ENCODE measurements around the gene OSBPL3. TPM values are rescaled to one million over a fixed set of nuclear protein-coding genes. Genes with fewer than 3 reads are reported as not detected.

The OSBPL3 gene
- total RNA-seq, 2 donors from 2014 or later, result 9.0 to 14.8 TPM

DNA sequence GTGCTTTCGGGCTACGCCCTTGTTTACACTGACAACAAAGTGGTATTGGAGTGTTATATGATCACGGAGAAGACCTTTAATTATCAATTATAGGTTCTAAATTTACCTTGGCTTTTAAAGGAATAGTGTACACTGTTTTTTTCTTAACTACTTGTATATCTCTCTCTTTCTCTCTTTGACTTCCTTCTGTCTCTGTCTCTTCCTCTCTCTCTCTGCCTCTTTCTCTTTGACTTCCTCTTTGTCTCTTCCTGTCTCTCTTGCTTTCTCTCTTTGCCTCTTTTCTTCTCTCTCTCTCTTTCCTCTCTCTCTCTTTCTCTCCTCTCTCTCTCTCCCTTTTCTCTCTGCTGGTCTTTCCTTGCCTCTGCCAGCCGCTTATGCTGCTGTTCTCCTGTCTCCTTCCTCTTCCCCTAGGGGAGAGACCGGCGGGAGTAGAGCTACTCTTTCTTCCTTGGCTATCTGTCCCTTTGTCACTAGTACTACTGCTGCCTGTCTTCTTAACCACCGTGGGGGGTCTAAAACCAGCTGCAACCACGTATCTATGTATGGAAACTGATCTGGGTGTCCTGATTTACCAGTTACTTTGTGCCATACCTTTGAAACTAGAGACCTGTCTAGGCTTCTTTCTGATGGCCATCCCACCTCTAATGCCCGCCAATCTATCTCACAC is 185.9 kb downstream of the OSBPL3 start:
- H3K27me3 ChIP-seq, result no peaks in the 10 kb centered on the region
- no peaks in the 10 kb centered on the region for H3K36me3 ChIP-seq
- no peak for DNase-seq
- H3K4me1 ChIP-seq, result no peaks in the 10 kb centered on the region
- H3K27ac ChIP-seq, result no peak overlapping the region
- no peaks in the 10 kb centered on the region for H3K9me3 ChIP-seq
- intact Hi-C loops (cut with DNase I), result no loop called here
- TF ChIP-seq CTCF (IDR thresholded peaks at IDR 0.05), result no peak
- H3K9ac ChIP-seq (ENCODE audit: low read depth in 2 of 2, low read length in 2 of 2), result no peak overlapping the region
- H3K4me3 ChIP-seq, result no peak overlapping the region

- TF ChIP-seq CTCF (IDR thresholded peaks at IDR 0.05), result no peak
Measured at GRCh38 chr7:24788961-24789576, 190.9 kb downstream of the OSBPL3 start.

DNA sequence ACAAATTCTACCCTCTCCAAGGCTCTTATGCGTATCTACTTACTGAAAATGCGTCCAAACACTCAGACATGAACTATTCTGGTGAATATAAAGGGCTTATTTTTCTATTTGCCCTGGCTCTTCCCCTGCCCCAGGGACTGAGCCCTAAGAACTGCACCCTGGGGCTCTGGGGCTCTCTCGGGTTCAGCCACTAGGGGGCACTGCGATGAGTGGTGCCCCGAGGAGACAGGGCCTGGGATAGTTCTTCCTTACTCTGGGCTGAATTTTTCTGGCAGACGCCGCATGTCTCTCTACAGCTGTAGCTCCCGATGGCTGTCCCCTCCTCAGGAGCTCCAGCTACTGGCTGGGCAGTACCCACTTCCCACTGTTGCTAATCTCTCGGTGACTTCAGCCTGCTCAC is 191.9 kb downstream of the OSBPL3 start:
- H3K9ac ChIP-seq (ENCODE audit: low read depth in 2 of 2, low read length in 2 of 2), result no peak overlapping the region
- no peaks in the 10 kb centered on the region for H3K36me3 ChIP-seq
- intact Hi-C loops (cut with DNase I), result no loop called here
- H3K4me1 ChIP-seq, result no peaks in the 10 kb centered on the region
- DNase-seq, result no peak
- no peak overlapping the region for H3K4me3 ChIP-seq
- no peak for TF ChIP-seq CTCF (IDR thresholded peaks at IDR 0.05)
- no peak overlapping the region for H3K27ac ChIP-seq
- H3K9me3 ChIP-seq, result no peaks in the 10 kb centered on the region
- H3K27me3 ChIP-seq, result no peaks in the 10 kb centered on the region

More at GRCh38 chr7:24788961-24789576, 190.9 kb downstream of the OSBPL3 start:
- Histone ChIP-seq H3K9me3 (no peaks in the 10 kb centered on the region), H3K9ac (ENCODE audit: low read depth in 2 of 2, low read length in 2 of 2) (no peak overlapping the region), H3K27ac (no peak overlapping the region), H3K4me3 (no peak overlapping the region), H3K27me3 (no peaks in the 10 kb centered on the region), H3K36me3 (no peaks in the 10 kb centered on the region), H3K4me1 (no peaks in the 10 kb centered on the region)
- intact Hi-C loops (cut with DNase I), result no loop called here
- DNase-seq, result no peak

DNA sequence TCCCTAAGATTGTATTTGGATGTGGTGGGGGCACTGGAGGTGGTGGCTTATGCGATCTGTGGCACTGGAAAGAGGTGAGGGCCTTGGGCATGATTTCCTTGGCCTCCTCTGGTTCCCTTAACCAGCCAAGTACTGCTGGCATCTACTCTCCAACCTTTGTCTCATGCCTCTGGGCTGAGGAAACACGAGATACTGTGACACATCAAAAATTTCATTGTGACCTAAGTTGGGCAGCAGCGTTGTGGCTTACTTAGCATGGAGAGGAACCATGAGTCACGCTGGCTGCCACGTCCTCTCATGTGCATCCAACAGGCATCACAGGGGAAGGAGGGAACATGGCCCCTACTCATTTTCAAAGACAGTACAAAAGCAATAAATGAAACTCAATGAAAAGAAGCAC is 193.0 kb downstream of the OSBPL3 start:
- no peak overlapping the region for H3K9ac ChIP-seq (ENCODE audit: low read depth in 2 of 2, low read length in 2 of 2)
- no peaks in the 10 kb centered on the region for H3K4me1 ChIP-seq
- intact Hi-C loops (cut with DNase I), result no loop called here

DNA sequence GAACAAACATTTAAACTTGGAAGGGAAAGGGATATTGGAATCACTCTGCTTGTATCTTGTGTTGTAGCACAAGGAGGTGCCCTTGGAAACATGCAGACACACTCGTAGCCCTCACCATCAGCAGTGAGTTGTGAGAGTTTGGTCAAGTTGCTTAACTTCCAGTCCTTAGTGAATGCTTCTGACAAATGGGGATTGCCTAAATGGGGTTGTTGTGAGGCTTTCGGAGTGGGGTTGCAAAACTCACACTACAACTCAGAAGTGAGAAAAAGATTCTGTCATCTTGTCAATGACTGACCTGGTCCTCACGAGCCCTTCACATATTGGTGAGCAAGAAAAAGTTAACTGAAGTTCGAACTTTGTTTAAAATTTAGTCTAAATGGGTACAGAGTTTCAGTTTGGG is 193.7 kb downstream of the OSBPL3 start:
- no peaks in the 10 kb centered on the region for H3K9me3 ChIP-seq
- intact Hi-C loops (cut with DNase I), result no loop called here
- H3K36me3 ChIP-seq, result no peaks in the 10 kb centered on the region
- no peaks in the 10 kb centered on the region for H3K27me3 ChIP-seq
- DNase-seq, result no peak
- H3K9ac ChIP-seq (ENCODE audit: low read depth in 2 of 2, low read length in 2 of 2), result no peak overlapping the region
- no peak for TF ChIP-seq CTCF (IDR thresholded peaks at IDR 0.05)
- no peak overlapping the region for H3K27ac ChIP-seq
- H3K4me3 ChIP-seq, result no peak overlapping the region
- no peaks in the 10 kb centered on the region for H3K4me1 ChIP-seq

More for the DNA sequence above, 193.0 kb downstream of the OSBPL3 start:
- no peak overlapping the region for H3K27ac ChIP-seq
- H3K9me3 ChIP-seq, result no peaks in the 10 kb centered on the region
- DNase-seq, result no peak
- H3K27me3 ChIP-seq, result no peaks in the 10 kb centered on the region
- H3K4me3 ChIP-seq, result no peak overlapping the region
- H3K36me3 ChIP-seq, result no peaks in the 10 kb centered on the region
- no peak for TF ChIP-seq CTCF (IDR thresholded peaks at IDR 0.05)

Measured in colonic mucosa (tissue), 4 donors.